Lung (tissue), 12 donors: ENCODE data around the gene NHERF2. TPM values are rescaled to one million over a fixed set of nuclear protein-coding genes. Genes with fewer than 3 reads are reported as not detected.

Source experiments
- ATAC-seq: fragments of 200-7000 bp; cut with Tn5 transposase; one replicate; pipeline ENCODE4 v1.9.1; 2020; ENCODE audit warnings: moderate number of reproducible peaks; ENCODE audit not compliant: insufficient read depth, low FRiP score
- DNase-seq, 3 donors: peaks; one replicate each; pipeline ENCODE4 v3.0.0-alpha.2; 2013 to 2017
- H3K27ac ChIP-seq, 2 donors: one replicate each; pipeline ENCODE4 v1.5.1; 2013; ENCODE audit warnings: mild to moderate bottlenecking in 2 of 2, moderate library complexity in 2 of 2, control low read depth in 1 of 2, inconsistent platforms in 1 of 2, low read depth in 1 of 2, low read length in 1 of 2
- H3K27me3 ChIP-seq, 3 donors: one replicate each; pipeline ENCODE4 v1.5.1; 2013; ENCODE audit warnings: low read length in 2 of 3; ENCODE audit not compliant: control insufficient read depth in 3 of 3, insufficient read depth in 3 of 3
- H3K36me3 ChIP-seq, 4 donors: one replicate each; pipeline ENCODE4 v1.5.1; 2013; ENCODE audit warnings: low read length in 4 of 4, mild to moderate bottlenecking in 1 of 4, moderate library complexity in 1 of 4; ENCODE audit not compliant: control insufficient read depth in 4 of 4, insufficient read depth in 4 of 4
- H3K4me1 ChIP-seq, 5 donors: one replicate each; pipeline ENCODE4 v1.5.1; 2013; ENCODE audit warnings: low read length in 5 of 5, mild to moderate bottlenecking in 2 of 5, moderate library complexity in 1 of 5; ENCODE audit not compliant: control insufficient read depth in 5 of 5, insufficient read depth in 5 of 5
- H3K4me3 ChIP-seq: one replicate; pipeline ENCODE4 v1.5.1; 2013; ENCODE audit warnings: mild to moderate bottlenecking, control low read depth, moderate library complexity
- H3K9ac ChIP-seq, 2 donors: one replicate each; pipeline ENCODE4 v1.5.1; 2013; ENCODE audit warnings: low read length in 2 of 2, control low read depth in 1 of 2; ENCODE audit not compliant: insufficient read depth in 1 of 2
- H3K9me3 ChIP-seq, 4 donors: one replicate each; pipeline ENCODE4 v1.5.1; 2013; ENCODE audit warnings: low read length in 3 of 4, mild to moderate bottlenecking in 1 of 4, moderate library complexity in 1 of 4; ENCODE audit not compliant: control insufficient read depth in 4 of 4, insufficient read depth in 3 of 4
- CTCF ChIP-seq: IDR thresholded peaks from 2 replicates; pipeline ENCODE4 v1.5.1; 2012; ENCODE audit warnings: mild to moderate bottlenecking; ENCODE audit errors: control extremely low read depth, extremely low read depth
- WGBS, 2 donors: extraction: QIAGEN DNeasy Blood & Tissue Kit; methylation state at CpG; one replicate each; pipeline ENCODE4 v1.1.7; 2013; 5-methylcytosine and 5-hydroxymethylcytosine counted together
- polyA plus RNA-seq, 2 donors: library from polyadenylated mRNA; stranded (reverse); fragments of 200-250 nt; gene quantifications; one replicate each; pipeline ENCODE4 v1.2.1, GENCODE V29; 2013
- total RNA-seq, 2 donors: library from RNA; depleted of rRNA in 1 of 2; stranded (reverse); fragments of >200 nt in 1 of 2; gene quantifications; one replicate each; pipeline ENCODE4 v1.2.1, GENCODE V29; 2014 to 2021
- donor health status: control.
- donor health status: control.
- donor health status: Bipolar disorder and iron deficiency.
- donor health status: healthy.
- donor health status: DM: yes; HTN: yes; CAD: no.

Gene NHERF2
- total and polyA plus RNA-seq, 4 donors = 142 to 468 (median 245) TPM

GRCh38 chr16:2023092-2024031 lies 3.3 kb upstream of the NHERF2 start:
- peaks cover 4 to 7% (median 4%) of the 10 kb centered on the region in 3 donors for H3K27me3 ChIP-seq
- 10 to 17% methylated on average over 44 to 53 of the region's 53 CpGs for WGBS, 2 donors
- H3K9me3 ChIP-seq = no peaks in the 10 kb centered on the region
- peak overlapping the region in 1 of 2 donors; percentile 79 for H3K9ac ChIP-seq
- H3K36me3 ChIP-seq = no peaks in the 10 kb centered on the region
- peak; percentile 99 for TF ChIP-seq CTCF
- ATAC-seq = peak; percentile 93
- peak overlapping the region; percentile 56 to 82 for H3K27ac ChIP-seq
- H3K4me1 ChIP-seq = peaks cover 0 to 43% (median 17%) of the 10 kb centered on the region in 5 donors
- no peak overlapping the region for H3K4me3 ChIP-seq
- DNase-seq = peak; percentile 94 to 96 (median 96)

GRCh38 chr16:2024032-2024420 lies 2.7 kb upstream of the NHERF2 start:
- WGBS, 2 donors = 73 to 81% methylated on average over 12 of the region's 12 CpGs
- H3K4me3 ChIP-seq = peak overlapping the region; percentile 2
- H3K9ac ChIP-seq = no peak overlapping the region
- H3K27me3 ChIP-seq = peaks cover 4 to 7% (median 4%) of the 10 kb centered on the region in 3 donors
- peak overlapping the region; percentile 56 to 82 for H3K27ac ChIP-seq
- no peak for ATAC-seq
- peaks cover 0 to 1% (median 0%) of the 10 kb centered on the region in 4 donors for H3K36me3 ChIP-seq
- H3K4me1 ChIP-seq = peaks cover 0 to 50% (median 22%) of the 10 kb centered on the region in 5 donors
- DNase-seq = no peak
- no peaks in the 10 kb centered on the region for H3K9me3 ChIP-seq
- TF ChIP-seq CTCF = no peak

- Histone ChIP-seq H3K36me3 (peaks cover 0 to 8% (median 0%) of the 10 kb centered on the region in 4 donors), H3K4me3 (no peak overlapping the region), H3K9me3 (no peaks in the 10 kb centered on the region), H3K27ac (peak overlapping the region in 1 of 2 donors; percentile 12), H3K27me3 (peaks cover 0 to 4% (median 1%) of the 10 kb centered on the region in 3 donors), H3K9ac (no peak overlapping the region), H3K4me1 (peaks cover 0 to 44% (median 22%) of the 10 kb centered on the region in 5 donors)
- ATAC-seq (no peak), DNase-seq (no peak)
- no peak for TF ChIP-seq CTCF
- WGBS, 2 donors = 87 to 93% methylated on average over 14 of the region's 14 CpGs
These were observed 1.5 kb upstream of the NHERF2 start for GRCh38 chr16:2025251-2025650.
